GM23248 (cell line): Measurements from ENCODE around the gene SLC35A1. TPM values are rescaled to one million over a fixed set of nuclear protein-coding genes. Genes with fewer than 3 reads are reported as not detected.
A peak's percentile ranks its signal among the peaks of the same experiment; 100 is the strongest.

Source experiments
- DNase-seq: peaks from one replicate; pipeline ENCODE4 v3.0.0-alpha.2; 2015
- H2AFZ ChIP-seq: fragments of 200-600 bp; sonication (generic); 2 replicates; pipeline ENCODE4 v1.6.1; 2016; ENCODE audit warnings: antibody characterized with exemption
- H3F3A ChIP-seq: fragments of 200-600 bp; sonication (generic); 2 replicates; pipeline ENCODE4 v1.6.1; 2016; ENCODE audit warnings: mild to moderate bottlenecking, antibody characterized with exemption, mixed run types; ENCODE audit not compliant: insufficient read depth
- H3K27ac ChIP-seq: fragments of 200-600 bp; sonication (generic); 2 replicates; pipeline ENCODE4 v1.5.1; 2016; ENCODE audit warnings: mild to moderate bottlenecking
- H3K27me3 ChIP-seq: fragments of 200-600 bp; sonication (generic); replicated peaks from 2 replicates; pipeline ENCODE4 v1.6.1; 2016; ENCODE audit warnings: mild to moderate bottlenecking; ENCODE audit not compliant: insufficient read depth
- H3K36me3 ChIP-seq: fragments of 200-600 bp; sonication (generic); 2 replicates; pipeline ENCODE4 v1.6.1; 2016; ENCODE audit warnings: low read depth, mild to moderate bottlenecking
- H3K4me1 ChIP-seq: fragments of 200-600 bp; sonication (generic); 2 replicates; pipeline ENCODE4 v1.6.1; 2016; ENCODE audit warnings: mild to moderate bottlenecking; ENCODE audit not compliant: insufficient read depth
- H3K4me2 ChIP-seq: fragments of 200-600 bp; sonication (generic); one replicate; pipeline ENCODE4 v1.6.1; 2016; ENCODE audit warnings: mild to moderate bottlenecking; ENCODE audit not compliant: unreplicated experiment
- H3K4me3 ChIP-seq: fragments of 200-600 bp; sonication (generic); 2 replicates; pipeline ENCODE4 v1.5.1; 2016; ENCODE audit warnings: mild to moderate bottlenecking
- H3K79me2 ChIP-seq: fragments of 200-600 bp; sonication (generic); 2 replicates; pipeline ENCODE4 v1.6.1; 2016; ENCODE audit warnings: mild to moderate bottlenecking; ENCODE audit not compliant: insufficient read depth
- H3K9ac ChIP-seq: fragments of 200-600 bp; sonication (generic); 2 replicates; pipeline ENCODE4 v1.6.1; 2016; ENCODE audit warnings: mild to moderate bottlenecking
- H3K9me2 ChIP-seq: fragments of 200-600 bp; sonication (generic); 2 replicates; pipeline ENCODE4 v1.6.1; 2016; ENCODE audit warnings: mixed run types, mild to moderate bottlenecking, moderate library complexity; ENCODE audit not compliant: insufficient read depth
- H3K9me3 ChIP-seq: fragments of 200-600 bp; sonication (generic); one replicate; pipeline ENCODE4 v1.6.1; 2017; ENCODE audit warnings: low read depth
- H4K20me1 ChIP-seq: fragments of 200-600 bp; sonication (generic); 2 replicates; pipeline ENCODE4 v1.6.0; 2016; ENCODE audit not compliant: insufficient read depth
- EZH2 ChIP-seq: fragments of 200-600 bp; sonication (generic); IDR thresholded peaks from 2 replicates; pipeline ENCODE4 v1.6.1; 2018; ENCODE audit warnings: antibody characterized with exemption, mild to moderate bottlenecking; ENCODE audit not compliant: insufficient read depth, poor library complexity, severe bottlenecking
- EZH2phosphoT487 ChIP-seq: fragments of 200-600 bp; sonication (generic); IDR thresholded peaks from 2 replicates; pipeline ENCODE4 v1.6.1; 2018; ENCODE audit warnings: antibody characterized with exemption, moderate library complexity, mild to moderate bottlenecking, low read depth; ENCODE audit not compliant: insufficient read depth
- WGBS, 2 experiments: methylation state at CpG; one replicate each; pipeline ENCODE4 v1.1.6; 2015 to 2017; ENCODE audit warnings: low lambda C conversion rate in 2 of 2, low coverage in 1 of 2; ENCODE audit errors: missing lambda C conversion rate in 2 of 2; 5-methylcytosine and 5-hydroxymethylcytosine counted together
- in situ Hi-C: fragments of 300-500 bp; cut with MboI; formaldehyde crosslinking; loops from 2 replicates; pipeline ENCODE4 v1.15.0; 2020
- polyA plus RNA-seq: library from polyadenylated mRNA; unstranded; fragments of >200 nt; fragmentation: Nextera tagmentation; extraction: Ambion mirVana; gene quantifications from 2 replicates; pipeline ENCODE4 v1.2.1, GENCODE V29; 2016
- total RNA-seq: library from RNA; depleted of rRNA; stranded (reverse); fragments of >200 nt; shearing (Covaris generic); gene quantifications from 2 replicates; pipeline ENCODE4 v1.2.3, GENCODE V29; 2014

Gene SLC35A1
- total and polyA plus RNA-seq, 2 experiments from 2014 or later, result 25.6 to 31.4 TPM

GRCh38 chr6:87436435-87436834 is 36.3 kb upstream of the SLC35A1 start:
- Histone ChIP-seq H3K27me3 (no peaks in the 10 kb centered on the region), H3K79me2 (no peaks in the 10 kb centered on the region), H3K27ac (no peak overlapping the region), H3K9me2 (no peaks in the 10 kb centered on the region), H3K4me3 (no peak overlapping the region), H3K36me3 (no peaks in the 10 kb centered on the region), H3K9ac (no peak overlapping the region), H2AFZ (no peak overlapping the region), H3K4me1 (no peaks in the 10 kb centered on the region), H3K9me3 (no peaks in the 10 kb centered on the region), H3F3A (no peaks in the 10 kb centered on the region), H3K4me2 (no peak overlapping the region), H4K20me1 (no peaks in the 10 kb centered on the region)
- in situ Hi-C loops, result no loop called here
- TF ChIP-seq EZH2, result no peak
- no peak for TF ChIP-seq EZH2phosphoT487
- 3 to 5% methylated on average over 4 of the region's 4 CpGs for WGBS, 2 experiments
- peak; percentile 62 for DNase-seq

GRCh38 chr6:87441711-87442110 is 31.1 kb upstream of the SLC35A1 start:
- Histone ChIP-seq H3K27me3 (0 out of 2 replicates have a peak, but pooled peaks cover 6% of the 10 kb centered on the region), H2AFZ (no peak overlapping the region), H3K4me3 (no peak overlapping the region), H3K9ac (no peak overlapping the region), H4K20me1 (no peaks in the 10 kb centered on the region), H3K9me3 (no peaks in the 10 kb centered on the region), H3F3A (no peaks in the 10 kb centered on the region), H3K79me2 (no peaks in the 10 kb centered on the region), H3K4me2 (no peak overlapping the region), H3K27ac (no peak overlapping the region), H3K36me3 (no peaks in the 10 kb centered on the region), H3K9me2 (no peaks in the 10 kb centered on the region; the same call in 1 of the 2 replicates), H3K4me1 (no peaks in the 10 kb centered on the region)
- no peak for DNase-seq
- TF ChIP-seq EZH2, result no peak
- TF ChIP-seq EZH2phosphoT487, result no peak
- in situ Hi-C loops, result no loop called here
- WGBS, 2 experiments, result 31 to 32% methylated on average over 5 of the region's 5 CpGs

- DNase-seq, result no peak
- TF ChIP-seq EZH2phosphoT487 (no peak), EZH2 (no peak)
- Histone ChIP-seq H3K9me3 (no peaks in the 10 kb centered on the region), H3K4me2 (no peak overlapping the region), H4K20me1 (no peaks in the 10 kb centered on the region), H3K79me2 (no peaks in the 10 kb centered on the region), H3K4me1 (no peaks in the 10 kb centered on the region), H3K36me3 (no peaks in the 10 kb centered on the region), H3K9me2 (no peaks in the 10 kb centered on the region; the same call in 1 of the 2 replicates), H2AFZ (no peak overlapping the region), H3F3A (no peaks in the 10 kb centered on the region), H3K27me3 (0 out of 2 replicates have a peak, but pooled peaks cover 6% of the 10 kb centered on the region), H3K9ac (no peak overlapping the region), H3K4me3 (no peak overlapping the region), H3K27ac (no peak overlapping the region)
- in situ Hi-C loops, result no loop called here
- 82 to 86% methylated on average over 2 of the region's 2 CpGs for WGBS, 2 experiments
Measured at GRCh38 chr6:87444362-87444761, 28.4 kb upstream of the SLC35A1 start.

DNA sequence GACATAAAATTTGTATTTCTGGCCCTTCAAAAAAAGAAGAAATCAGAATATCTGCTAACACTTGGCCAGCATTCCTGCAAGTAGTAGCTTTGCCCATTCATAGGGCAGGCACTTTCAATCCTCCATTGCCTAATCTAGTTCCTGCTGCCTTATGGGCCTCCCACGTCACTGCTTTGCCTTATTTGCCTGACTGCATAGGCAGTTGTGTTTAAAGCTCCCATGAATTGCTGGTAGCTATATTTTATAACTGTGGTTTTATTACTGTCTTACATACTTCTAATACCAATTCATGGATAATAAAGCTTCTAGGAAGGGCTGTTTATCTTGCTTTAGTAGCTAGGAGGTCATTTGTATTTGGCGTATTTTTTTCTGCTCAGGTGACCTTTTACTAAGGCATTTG is 7.7 kb upstream of the SLC35A1 start:
- H3F3A ChIP-seq, result no peaks in the 10 kb centered on the region
- peak; percentile 24 for DNase-seq
- no peak overlapping the region for H3K4me3 ChIP-seq
- no peak overlapping the region for H3K4me2 ChIP-seq
- no peaks in the 10 kb centered on the region for H3K79me2 ChIP-seq
- H3K4me1 ChIP-seq, result no peaks in the 10 kb centered on the region
- H3K27me3 ChIP-seq, result 0 out of 2 replicates have a peak, but pooled peaks cover 8% of the 10 kb centered on the region
- no peaks in the 10 kb centered on the region for H3K36me3 ChIP-seq
- no peaks in the 10 kb centered on the region for H3K9me2 ChIP-seq
- H2AFZ ChIP-seq, result no peak overlapping the region
- 59 to 69% methylated on average over 2 of the region's 2 CpGs for WGBS, 2 experiments
- in situ Hi-C loops, result no loop called here
- H3K9ac ChIP-seq, result no peak overlapping the region
- H3K9me3 ChIP-seq, result no peaks in the 10 kb centered on the region
- TF ChIP-seq EZH2phosphoT487 (no peak), EZH2 (no peak)
- no peak overlapping the region for H3K27ac ChIP-seq
- no peaks in the 10 kb centered on the region for H4K20me1 ChIP-seq

DNA sequence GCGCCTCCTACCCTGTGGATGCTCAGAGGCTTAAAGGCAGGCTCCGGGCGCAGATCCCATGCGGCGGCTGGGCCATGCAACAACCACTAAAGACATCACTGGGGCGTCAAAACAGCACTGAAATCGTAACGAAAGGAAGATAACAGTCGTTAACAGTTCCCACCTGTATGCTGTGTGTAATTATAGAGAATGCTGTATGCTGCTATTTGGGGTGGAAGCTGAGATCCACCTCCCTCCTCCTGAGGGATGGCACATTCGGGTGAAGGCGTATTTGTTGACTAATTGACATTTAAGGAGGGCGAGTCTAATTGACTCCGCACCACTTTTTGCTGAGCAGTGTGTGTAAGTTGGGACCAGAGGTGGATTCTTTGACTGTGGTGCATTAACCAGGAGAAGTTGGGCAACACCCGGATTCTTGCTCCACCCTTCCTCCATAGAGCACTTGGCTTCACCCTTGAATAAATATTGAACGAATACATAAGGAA is 687 bp downstream of the SLC35A1 start:
- peak overlapping the region; percentile 94 for H3K4me3 ChIP-seq

More for the DNA sequence above, 687 bp downstream of the SLC35A1 start:
- peaks cover 48% of the 10 kb centered on the region for H3K79me2 ChIP-seq
- in situ Hi-C loops, result no loop called here
- H4K20me1 ChIP-seq, result no peaks in the 10 kb centered on the region
- H3K4me2 ChIP-seq, result peak overlapping the region; percentile 90
- H3K9ac ChIP-seq, result peak overlapping the region; percentile 91
- peak overlapping the region; percentile 67 for H3K27ac ChIP-seq
- TF ChIP-seq EZH2 (no peak), EZH2phosphoT487 (no peak)
- peaks cover 10% of the 10 kb centered on the region for H3F3A ChIP-seq
- H3K4me1 ChIP-seq, result peaks cover 14% of the 10 kb centered on the region; the same call in 1 of the 2 replicates
- DNase-seq, result peak; percentile 84
- 1 to 3% methylated on average over 15 of the region's 15 CpGs for WGBS, 2 experiments
- H2AFZ ChIP-seq, result peak overlapping the region; percentile 95
- no peaks in the 10 kb centered on the region for H3K27me3 ChIP-seq
- no peaks in the 10 kb centered on the region for H3K9me3 ChIP-seq
- H3K9me2 ChIP-seq, result no peaks in the 10 kb centered on the region
- 0 out of 2 replicates have a peak, but pooled peaks cover 4% of the 10 kb centered on the region for H3K36me3 ChIP-seq
